Kidney (tissue), 14 donors: Measurements from ENCODE around the gene BANF1. TPM values are rescaled to one million over a fixed set of nuclear protein-coding genes. Genes with fewer than 3 reads are reported as not detected.

Experiments used
- DNase-seq, 5 donors: peaks; one replicate each; pipeline ENCODE4 v3.0.0-alpha.2; 2013 to 2020
- FAIRE-seq: peaks from 2 replicates; lab custom pipeline; 2012; peaks lifted over from hg19 to GRCh38; lab: Jason Lieb, UNC
- H3K27ac ChIP-seq, 2 donors: one replicate each; pipeline ENCODE4 v1.7.0; 2013; ENCODE audit warnings: low read depth in 2 of 2, low read length in 2 of 2, inconsistent platforms in 1 of 2
- H3K27me3 ChIP-seq: one replicate; pipeline ENCODE4 v1.7.1; 2013; ENCODE audit warnings: low read length, inconsistent platforms; ENCODE audit not compliant: control insufficient read depth, insufficient read depth
- H3K36me3 ChIP-seq, 3 donors: one replicate each; pipeline versions ENCODE4 v1.7.0 to v1.7.1; 2013; ENCODE audit warnings: low read length in 3 of 3, control low read depth in 1 of 3, inconsistent platforms in 1 of 3; ENCODE audit not compliant: insufficient read depth in 3 of 3, control insufficient read depth in 2 of 3
- H3K4me1 ChIP-seq, 3 donors: one replicate each; pipeline versions ENCODE4 v1.7.0 to v1.7.1; 2013; ENCODE audit warnings: low read length in 3 of 3, inconsistent platforms in 1 of 3, low read depth in 1 of 3; ENCODE audit not compliant: control insufficient read depth in 2 of 3, insufficient read depth in 2 of 3
- H3K4me3 ChIP-seq, 3 donors: one replicate each; pipeline versions ENCODE4 v1.7.0 to v1.8.1; 2013; ENCODE audit warnings: low read length in 3 of 3, control low read depth in 1 of 3, inconsistent platforms in 1 of 3
- H3K9ac ChIP-seq, 3 donors: one replicate each; pipeline versions ENCODE4 v1.7.0 to v1.7.1; 2013; ENCODE audit warnings: low read length in 3 of 3, control low read depth in 1 of 3, inconsistent platforms in 1 of 3
- H3K9me3 ChIP-seq, 3 donors: one replicate each; pipeline versions ENCODE4 v1.7.0 to v1.7.1; 2013; ENCODE audit warnings: low read length in 3 of 3, control low read depth in 1 of 3, inconsistent platforms in 1 of 3; ENCODE audit not compliant: control insufficient read depth in 2 of 3, insufficient read depth in 1 of 3
- intact Hi-C: fragments of 100-400 bp; cut with DNase I; formaldehyde crosslinking; loops from one replicate; pipeline ENCODE4 v1.11.1; 2022
- polyA plus RNA-seq: library from polyadenylated mRNA; stranded (reverse); fragments of 350-450 nt; fragmentation: Illumina TruSeq; extraction: RNeasy Lipid Tissue Mini Kit (QIAGEN cat#74804); gene quantifications from one replicate; pipeline ENCODE4 v1.2.3, GENCODE V29; 2014; ENCODE audit warnings: low read depth, low replicate concordance; ENCODE audit not compliant: insufficient read depth
- total RNA-seq: library from RNA; stranded (reverse); fragmentation: NEBNext Ultra II Directional; extraction: Animal tissue kit (Norgen Biotek cat#: 25700); gene quantifications from one replicate; pipeline ENCODE4 v1.2.1, GENCODE V29; 2021
- TF ChIP-seq, protein P1 (sequence below): IDR thresholded peaks from 3 replicates; pipeline ENCODE4 v1.5.1; 2012; ENCODE audit warnings: mild to moderate bottlenecking, moderate library complexity, borderline replicate concordance; ENCODE audit not compliant: insufficient read depth; ENCODE audit errors: extremely low read depth
- donor health status: control.
- donor health status: control.
- donor health status: control.
- donor health status: control.
- donor health status: control.
- donor health status: DM: yes; HTN: yes; CAD: no.
- donor health status: Normal renal cell carcinoma (clear cell type).

The BANF1 gene
- total and polyA plus RNA-seq, 2 donors from 2014 or later: 181 to 186 TPM

DNA sequence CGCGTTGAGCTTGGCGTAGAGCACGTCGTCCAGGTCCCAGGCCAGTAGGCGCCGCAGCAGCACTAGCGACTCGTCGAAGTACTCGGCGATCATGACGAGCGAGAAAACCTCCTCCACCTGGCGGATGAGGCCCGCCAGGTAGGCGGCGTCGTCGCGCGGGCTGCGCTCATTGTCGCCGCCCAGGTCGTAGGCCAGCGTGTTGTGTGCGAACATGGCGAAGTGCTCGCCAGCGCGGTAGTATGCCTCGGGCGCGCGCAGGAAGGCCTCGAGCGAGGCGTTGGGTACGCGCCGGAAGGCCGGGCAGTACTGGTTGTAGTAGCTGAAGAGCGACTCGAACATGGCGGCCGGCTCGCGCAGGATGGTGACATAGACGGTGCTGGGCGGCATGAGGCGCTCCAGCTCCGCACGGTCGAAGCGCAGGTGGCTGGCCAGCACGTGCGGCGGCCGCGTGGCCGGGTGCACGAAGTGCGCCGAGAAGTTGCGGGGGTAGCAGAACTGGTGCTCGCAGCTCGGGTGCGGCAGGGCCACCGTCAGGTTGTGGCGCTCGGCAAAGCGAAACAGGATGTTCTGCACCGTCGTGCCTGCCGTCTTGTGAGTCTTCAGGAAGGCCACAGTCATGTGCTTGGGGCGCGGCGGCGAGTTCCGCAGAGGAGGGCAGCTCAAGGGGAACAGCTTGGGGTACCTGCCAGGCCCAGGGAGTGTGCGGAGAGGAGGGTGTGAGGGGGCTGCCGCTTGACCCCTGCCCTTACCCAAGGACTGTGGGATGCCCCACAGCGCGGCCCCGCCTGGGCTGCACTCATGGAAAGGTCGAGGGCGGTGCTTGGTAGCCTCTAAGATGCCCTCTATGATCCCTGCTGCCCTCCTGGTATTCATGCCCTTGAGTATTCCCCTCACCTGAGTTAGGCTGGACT, 40.9 kb downstream of the BANF1 start:
- FAIRE-seq: no peak
- DNase-seq: peak in 1 of 5 donors; percentile 74
- Histone ChIP-seq H3K36me3 (no peaks in the 10 kb centered on the region), H3K27ac (no peak overlapping the region), H3K4me3 (no peak overlapping the region), H3K9ac (no peak overlapping the region), H3K27me3 (no peaks in the 10 kb centered on the region), H3K9me3 (no peaks in the 10 kb centered on the region), H3K4me1 (peaks cover 0 to 14% (median 7%) of the 10 kb centered on the region in 3 donors)
- intact Hi-C loops: no loop called here
- TF ChIP-seq, protein P1, sequence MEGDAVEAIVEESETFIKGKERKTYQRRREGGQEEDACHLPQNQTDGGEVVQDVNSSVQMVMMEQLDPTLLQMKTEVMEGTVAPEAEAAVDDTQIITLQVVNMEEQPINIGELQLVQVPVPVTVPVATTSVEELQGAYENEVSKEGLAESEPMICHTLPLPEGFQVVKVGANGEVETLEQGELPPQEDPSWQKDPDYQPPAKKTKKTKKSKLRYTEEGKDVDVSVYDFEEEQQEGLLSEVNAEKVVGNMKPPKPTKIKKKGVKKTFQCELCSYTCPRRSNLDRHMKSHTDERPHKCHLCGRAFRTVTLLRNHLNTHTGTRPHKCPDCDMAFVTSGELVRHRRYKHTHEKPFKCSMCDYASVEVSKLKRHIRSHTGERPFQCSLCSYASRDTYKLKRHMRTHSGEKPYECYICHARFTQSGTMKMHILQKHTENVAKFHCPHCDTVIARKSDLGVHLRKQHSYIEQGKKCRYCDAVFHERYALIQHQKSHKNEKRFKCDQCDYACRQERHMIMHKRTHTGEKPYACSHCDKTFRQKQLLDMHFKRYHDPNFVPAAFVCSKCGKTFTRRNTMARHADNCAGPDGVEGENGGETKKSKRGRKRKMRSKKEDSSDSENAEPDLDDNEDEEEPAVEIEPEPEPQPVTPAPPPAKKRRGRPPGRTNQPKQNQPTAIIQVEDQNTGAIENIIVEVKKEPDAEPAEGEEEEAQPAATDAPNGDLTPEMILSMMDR: no peak

DNA sequence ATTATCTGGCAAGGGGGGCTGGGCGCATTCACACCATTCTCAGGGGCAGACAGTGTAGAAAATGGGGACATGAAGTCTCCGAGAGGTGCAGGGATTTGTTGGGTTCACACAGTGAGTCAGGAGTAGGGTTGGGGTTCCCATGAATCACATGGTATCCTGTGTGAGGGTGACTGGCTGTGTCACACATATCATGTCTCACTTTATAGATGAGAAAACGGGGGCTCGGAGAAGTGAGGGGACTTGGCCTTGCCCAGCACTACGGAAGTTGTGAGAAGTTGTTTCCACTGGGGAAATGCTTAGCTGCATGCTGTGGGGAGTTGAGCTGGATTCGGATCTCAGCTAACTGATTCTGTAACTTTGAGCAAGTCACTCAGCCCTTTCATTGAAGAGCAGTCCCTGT, 42.5 kb downstream of the BANF1 start:
- TF ChIP-seq, protein P1: no peak
- DNase-seq: no peak
- no peak overlapping the region for H3K27ac ChIP-seq
- peaks cover 0 to 14% (median 7%) of the 10 kb centered on the region in 3 donors for H3K4me1 ChIP-seq
- H3K36me3 ChIP-seq: no peaks in the 10 kb centered on the region
- no peaks in the 10 kb centered on the region for H3K27me3 ChIP-seq
- H3K4me3 ChIP-seq: no peak overlapping the region
- intact Hi-C loops: no loop called here
- no peak for FAIRE-seq
- no peak overlapping the region for H3K9ac ChIP-seq
- H3K9me3 ChIP-seq: no peaks in the 10 kb centered on the region

DNA sequence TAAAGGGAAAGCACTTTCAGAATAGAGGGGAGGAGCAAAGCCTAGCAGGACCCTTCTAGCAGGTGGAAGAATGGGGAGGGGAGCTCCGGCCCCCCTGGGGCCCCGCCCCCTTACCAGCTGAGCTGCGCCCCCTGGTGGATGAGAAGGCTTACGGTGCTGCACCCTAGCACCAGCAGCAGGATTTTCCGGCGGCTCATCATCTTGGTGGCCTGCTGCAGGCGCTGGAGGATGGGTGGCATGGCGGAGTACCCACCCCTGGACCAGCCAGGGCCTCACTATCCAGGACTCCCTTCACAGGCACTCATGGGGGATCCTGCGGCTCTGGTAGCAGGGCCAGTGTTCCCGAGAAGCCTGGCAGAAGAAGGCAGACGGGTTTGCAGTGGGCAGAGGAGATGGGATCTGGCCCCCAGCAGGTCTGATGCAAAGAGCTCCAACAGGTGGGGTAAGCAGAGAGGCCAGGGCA, 42.9 kb downstream of the BANF1 start:
- Histone ChIP-seq H3K4me3 (no peak overlapping the region), H3K27ac (no peak overlapping the region), H3K9ac (no peak overlapping the region), H3K36me3 (no peaks in the 10 kb centered on the region), H3K4me1 (peaks cover 0 to 14% (median 7%) of the 10 kb centered on the region in 3 donors), H3K9me3 (no peaks in the 10 kb centered on the region), H3K27me3 (no peaks in the 10 kb centered on the region)
- FAIRE-seq (no peak), DNase-seq (peak; percentile 87 to 90 (median 90))
- intact Hi-C loops: no loop called here
- TF ChIP-seq, protein P1: peak; percentile 76
